ENCODE measurements around the gene HSPB9.

Gene HSPB9

DNA sequence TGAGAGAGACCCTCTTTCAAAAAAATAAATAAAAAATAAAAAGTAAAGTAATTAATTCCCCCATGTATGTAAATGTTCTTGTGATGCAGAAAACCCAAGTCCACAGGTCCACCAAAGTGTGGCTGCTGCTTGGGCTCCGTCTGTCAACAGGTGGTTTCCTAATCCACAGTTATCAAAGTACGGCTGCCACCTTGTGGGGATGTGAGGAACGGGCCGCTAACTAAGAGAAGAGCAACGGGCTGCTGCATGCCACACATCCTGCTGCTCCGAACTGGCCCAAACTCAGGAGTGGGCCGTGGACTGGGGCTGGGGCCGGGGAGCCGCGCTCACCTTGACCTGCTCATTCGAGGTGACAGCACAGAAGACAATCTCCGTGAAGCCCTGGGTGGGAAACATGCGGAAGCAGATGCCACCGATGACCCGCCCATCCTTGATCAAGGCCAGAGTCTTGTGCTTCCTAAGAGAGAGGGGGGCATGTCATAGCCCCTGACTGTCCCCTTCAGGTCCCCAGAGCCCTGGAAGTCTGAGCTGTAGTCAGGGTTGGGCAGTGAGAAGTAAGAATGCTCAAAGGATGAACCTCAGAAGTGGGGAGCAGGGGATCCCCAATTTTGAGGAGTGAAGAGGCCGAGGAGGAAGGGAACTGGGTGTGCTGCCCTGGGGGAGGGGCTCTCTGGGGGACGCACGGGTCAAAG, 5.8 kb upstream of the HSPB9 start:
- peaks cover 18% of the 10 kb centered on the region for H3K36me3 ChIP-seq (ENCODE audit: insufficient read depth, low read length)
- H3K4me1 ChIP-seq (ENCODE audit: control insufficient read depth, insufficient read depth, low read length) = peaks cover 15% of the 10 kb centered on the region
- H3K4me2 ChIP-seq (ENCODE audit: low read length) = no peak overlapping the region
- H3K4me3 ChIP-seq (ENCODE audit: low read length) = no peak overlapping the region
- no peaks in the 10 kb centered on the region for H3K27me3 ChIP-seq (ENCODE audit: control insufficient read depth, insufficient read depth, low read length)
- no peaks in the 10 kb centered on the region for H3K9me3 ChIP-seq (replicated peaks; ENCODE audit: low read length)
- H3K9ac ChIP-seq (ENCODE audit: low read depth, low read length) = no peak overlapping the region

- Histone ChIP-seq H3K4me2 (ENCODE audit: low read length) (no peak overlapping the region), H3K27me3 (ENCODE audit: control insufficient read depth, insufficient read depth, low read length) (no peaks in the 10 kb centered on the region), H3K36me3 (ENCODE audit: insufficient read depth, low read length) (peaks cover 18% of the 10 kb centered on the region), H3K9me3 (replicated peaks; ENCODE audit: low read length) (no peaks in the 10 kb centered on the region), H3K4me3 (ENCODE audit: low read length) (no peak overlapping the region), H3K4me1 (ENCODE audit: control insufficient read depth, insufficient read depth, low read length) (peaks cover 12% of the 10 kb centered on the region), H3K9ac (ENCODE audit: low read depth, low read length) (no peak overlapping the region)
These were observed 5.0 kb upstream of the HSPB9 start for GRCh38 chr17:42117397-42118125.

GRCh38 chr17:42118126-42118510, 4.5 kb upstream of the HSPB9 start:
- Histone ChIP-seq H3K9me3 (replicated peaks; ENCODE audit: low read length) (no peaks in the 10 kb centered on the region), H3K4me3 (ENCODE audit: low read length) (no peak overlapping the region), H3K9ac (ENCODE audit: low read depth, low read length) (no peak overlapping the region), H3K36me3 (ENCODE audit: insufficient read depth, low read length) (peaks cover 21% of the 10 kb centered on the region), H3K4me1 (ENCODE audit: control insufficient read depth, insufficient read depth, low read length) (peaks cover 8% of the 10 kb centered on the region), H3K4me2 (ENCODE audit: low read length) (no peak overlapping the region), H3K27me3 (ENCODE audit: control insufficient read depth, insufficient read depth, low read length) (no peaks in the 10 kb centered on the region)

GRCh38 chr17:42118545-42118944, 4.1 kb upstream of the HSPB9 start:
- Histone ChIP-seq H3K4me3 (ENCODE audit: low read length) (no peak overlapping the region), H3K27me3 (ENCODE audit: control insufficient read depth, insufficient read depth, low read length) (no peaks in the 10 kb centered on the region), H3K9me3 (replicated peaks; ENCODE audit: low read length) (no peaks in the 10 kb centered on the region), H3K36me3 (ENCODE audit: insufficient read depth, low read length) (peaks cover 17% of the 10 kb centered on the region), H3K4me2 (ENCODE audit: low read length) (no peak overlapping the region), H3K4me1 (ENCODE audit: control insufficient read depth, insufficient read depth, low read length) (peaks cover 6% of the 10 kb centered on the region), H3K9ac (ENCODE audit: low read depth, low read length) (no peak overlapping the region)

- H3K27me3 ChIP-seq (ENCODE audit: control insufficient read depth, insufficient read depth, low read length) = no peaks in the 10 kb centered on the region
- H3K9ac ChIP-seq (ENCODE audit: low read depth, low read length) = no peak overlapping the region
- H3K4me3 ChIP-seq (ENCODE audit: low read length) = no peak overlapping the region
- H3K36me3 ChIP-seq (ENCODE audit: insufficient read depth, low read length) = peaks cover 19% of the 10 kb centered on the region
- no peaks in the 10 kb centered on the region for H3K9me3 ChIP-seq (replicated peaks; ENCODE audit: low read length)
- peaks cover 6% of the 10 kb centered on the region for H3K4me1 ChIP-seq (ENCODE audit: control insufficient read depth, insufficient read depth, low read length)
- no peak overlapping the region for H3K4me2 ChIP-seq (ENCODE audit: low read length)
These were observed 3.3 kb upstream of the HSPB9 start for GRCh38 chr17:42119301-42119700.

DNA sequence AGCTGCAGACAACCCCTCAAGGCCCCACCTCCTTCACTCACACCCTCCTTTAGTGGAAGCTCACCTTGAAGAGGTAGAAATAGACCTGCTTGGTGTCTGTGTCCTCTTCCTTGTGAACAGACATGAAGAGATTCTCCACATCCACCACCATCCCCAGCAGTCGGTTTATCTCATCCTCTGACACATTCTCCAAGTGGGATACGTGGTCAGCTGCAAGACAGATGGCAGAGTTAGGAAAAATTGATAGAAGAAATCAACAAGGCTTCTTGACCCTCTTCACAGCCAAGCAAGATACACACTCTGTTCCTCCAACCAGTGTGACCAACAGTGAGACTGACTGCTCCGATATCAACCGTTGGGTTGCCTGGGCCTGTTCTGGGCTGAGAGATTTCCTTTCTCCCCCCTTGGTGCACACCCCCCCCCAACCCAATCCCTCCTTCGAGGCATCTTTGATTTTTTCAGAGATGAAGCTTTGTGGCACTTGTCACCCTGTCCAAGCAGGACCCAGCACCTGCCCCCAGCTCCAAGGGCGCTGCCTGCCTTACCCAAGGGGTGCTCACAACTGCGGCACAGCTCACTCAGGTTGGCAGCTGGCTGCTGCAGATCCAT, 2.3 kb upstream of the HSPB9 start:
- peaks cover 27% of the 10 kb centered on the region for H3K36me3 ChIP-seq (ENCODE audit: insufficient read depth, low read length)
- peak overlapping the region; percentile 80 for H3K4me2 ChIP-seq (ENCODE audit: low read length)
- peaks cover 6% of the 10 kb centered on the region for H3K4me1 ChIP-seq (ENCODE audit: control insufficient read depth, insufficient read depth, low read length)
- H3K27me3 ChIP-seq (ENCODE audit: control insufficient read depth, insufficient read depth, low read length) = no peaks in the 10 kb centered on the region
- H3K9ac ChIP-seq (ENCODE audit: low read depth, low read length) = no peak overlapping the region
- peak overlapping the region; percentile 66 for H3K4me3 ChIP-seq (ENCODE audit: low read length)
- no peaks in the 10 kb centered on the region for H3K9me3 ChIP-seq (replicated peaks; ENCODE audit: low read length)

DNA sequence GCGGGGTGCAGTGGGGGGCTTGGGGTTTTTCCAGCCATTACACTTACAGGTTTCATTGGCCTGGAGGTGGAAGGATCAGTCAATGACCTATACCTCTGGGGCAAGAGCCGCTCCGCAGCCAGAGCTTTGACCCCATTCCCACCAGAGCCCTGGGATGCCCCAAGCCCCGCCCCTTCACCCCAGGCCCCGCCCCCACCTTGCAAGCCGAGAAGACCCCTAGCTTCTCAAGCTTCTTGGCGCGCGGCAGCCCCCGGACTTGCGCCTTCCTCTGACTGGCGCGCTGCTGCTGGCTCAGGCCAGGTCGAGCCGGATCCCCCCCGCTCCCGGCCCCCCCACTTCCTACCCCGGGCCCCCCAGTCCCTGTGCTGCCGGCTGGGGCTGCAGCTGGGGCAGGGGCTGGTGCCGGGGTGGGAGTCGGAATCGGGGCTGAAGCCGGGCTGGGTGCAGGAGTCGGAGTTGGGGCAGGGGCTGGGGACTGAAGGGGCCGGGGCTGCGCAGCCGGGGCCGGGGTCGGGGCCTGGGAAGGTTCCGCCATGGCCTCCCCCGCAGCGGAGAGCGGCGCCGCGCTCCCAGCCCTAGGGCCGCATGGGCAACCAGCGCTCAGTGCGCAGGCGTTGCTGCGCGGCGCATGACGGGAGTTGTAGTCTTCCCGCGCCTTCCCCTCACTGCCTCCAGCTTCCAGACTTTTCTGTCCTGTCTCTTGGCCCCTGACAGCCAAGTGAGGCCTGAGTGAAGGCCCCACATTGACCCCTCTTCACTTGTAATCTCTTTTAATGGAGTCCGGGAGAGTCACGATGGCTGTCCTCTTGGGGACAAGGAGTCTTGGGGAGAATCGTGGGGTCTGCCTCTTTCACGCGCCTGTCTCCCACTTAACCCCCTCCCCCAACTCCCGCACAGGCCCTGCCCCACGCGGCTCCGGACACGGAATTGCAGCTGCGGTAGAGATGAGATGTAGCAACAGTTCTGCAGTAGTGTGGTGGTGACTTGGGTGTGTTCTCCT, 1.5 kb upstream of the HSPB9 start, which contains the start of gene KAT2A:
Gene KAT2A (minus strand): TSS at position 598 of the 1,000 bp plus-strand sequence. CDS start 63 bp downstream, at position 535.
- Histone ChIP-seq H3K9ac (ENCODE audit: low read depth, low read length) (no peak within 1 kb of the TSS), H3K4me3 (ENCODE audit: low read length) (peak within 1 kb of the TSS; percentile 66), H3K4me1 (ENCODE audit: control insufficient read depth, insufficient read depth, low read length) (peaks cover 6% of the 10 kb centered on the region), H3K27me3 (ENCODE audit: control insufficient read depth, insufficient read depth, low read length) (no peaks in the 10 kb centered on the region), H3K4me2 (ENCODE audit: low read length) (peak within 1 kb of the TSS; percentile 80), H3K36me3 (ENCODE audit: insufficient read depth, low read length) (peaks cover 33% of the 10 kb centered on the region), H3K9me3 (replicated peaks; ENCODE audit: low read length) (no peaks in the 10 kb centered on the region)

GRCh38 chr17:42124256-42124655, 1.7 kb downstream of the HSPB9 start:
- peaks cover 41% of the 10 kb centered on the region for H3K36me3 ChIP-seq (ENCODE audit: insufficient read depth, low read length)
- H3K4me1 ChIP-seq (ENCODE audit: control insufficient read depth, insufficient read depth, low read length) = peaks cover 6% of the 10 kb centered on the region
- H3K9ac ChIP-seq (ENCODE audit: low read depth, low read length) = no peak overlapping the region
- no peak overlapping the region for H3K4me2 ChIP-seq (ENCODE audit: low read length)
- H3K4me3 ChIP-seq (ENCODE audit: low read length) = no peak overlapping the region
- no peaks in the 10 kb centered on the region for H3K27me3 ChIP-seq (ENCODE audit: control insufficient read depth, insufficient read depth, low read length)
- H3K9me3 ChIP-seq (replicated peaks; ENCODE audit: low read length) = no peaks in the 10 kb centered on the region

DNA sequence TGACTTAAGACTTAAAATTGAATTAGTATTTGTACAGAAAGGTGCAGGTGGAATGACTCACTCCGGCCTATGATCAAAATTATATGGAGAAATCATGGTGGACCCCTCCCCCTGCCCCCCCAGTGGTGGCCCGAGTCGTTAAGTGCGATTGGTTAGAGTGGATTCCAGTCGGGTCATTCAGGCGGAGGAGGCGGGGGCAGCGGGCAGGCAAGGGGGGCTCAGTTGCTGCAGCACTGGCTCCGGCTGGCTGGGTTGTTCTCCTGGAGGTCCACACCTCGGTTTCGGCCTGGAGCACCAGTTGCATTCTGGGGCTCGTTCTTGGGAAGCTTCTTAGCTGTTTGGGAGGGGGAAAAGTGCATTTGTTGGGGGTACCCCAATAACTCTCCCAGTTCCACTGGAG, 3.0 kb downstream of the HSPB9 start:
- Histone ChIP-seq H3K27me3 (ENCODE audit: control insufficient read depth, insufficient read depth, low read length) (no peaks in the 10 kb centered on the region), H3K9ac (ENCODE audit: low read depth, low read length) (no peak overlapping the region), H3K4me1 (ENCODE audit: control insufficient read depth, insufficient read depth, low read length) (peaks cover 3% of the 10 kb centered on the region), H3K9me3 (replicated peaks; ENCODE audit: low read length) (no peaks in the 10 kb centered on the region), H3K4me3 (ENCODE audit: low read length) (no peak overlapping the region), H3K4me2 (ENCODE audit: low read length) (no peak overlapping the region), H3K36me3 (ENCODE audit: insufficient read depth, low read length) (peaks cover 50% of the 10 kb centered on the region)

DNA sequence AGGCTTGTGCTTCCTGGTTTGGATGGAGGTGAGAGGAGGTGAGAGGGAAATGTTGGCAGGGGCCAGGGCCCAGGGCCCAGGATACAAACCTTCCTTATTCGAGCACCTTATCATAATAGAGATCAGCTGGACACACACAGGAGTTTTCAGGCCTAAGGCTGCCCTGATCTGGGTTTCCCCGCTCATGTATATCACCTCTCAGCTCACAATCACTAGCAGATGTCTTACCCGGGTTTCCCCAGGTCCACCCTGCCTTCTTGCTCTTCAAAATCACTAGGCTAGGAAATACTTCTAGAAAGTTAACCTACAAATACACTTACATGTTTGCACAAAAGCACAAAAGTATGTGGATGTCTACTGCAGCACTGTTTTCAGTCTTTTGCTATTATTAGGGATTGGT, 4.2 kb downstream of the HSPB9 start:
- Histone ChIP-seq H3K4me2 (ENCODE audit: low read length) (no peak overlapping the region), H3K9me3 (replicated peaks; ENCODE audit: low read length) (no peaks in the 10 kb centered on the region), H3K4me3 (ENCODE audit: low read length) (no peak overlapping the region), H3K4me1 (ENCODE audit: control insufficient read depth, insufficient read depth, low read length) (peaks cover 7% of the 10 kb centered on the region), H3K27me3 (ENCODE audit: control insufficient read depth, insufficient read depth, low read length) (no peaks in the 10 kb centered on the region), H3K36me3 (ENCODE audit: insufficient read depth, low read length) (peaks cover 53% of the 10 kb centered on the region), H3K9ac (ENCODE audit: low read depth, low read length) (no peak overlapping the region)

GRCh38 chr17:42127414-42127813, 4.8 kb downstream of the HSPB9 start:
- Histone ChIP-seq H3K36me3 (ENCODE audit: insufficient read depth, low read length) (peaks cover 53% of the 10 kb centered on the region), H3K4me2 (ENCODE audit: low read length) (no peak overlapping the region), H3K27me3 (ENCODE audit: control insufficient read depth, insufficient read depth, low read length) (no peaks in the 10 kb centered on the region), H3K9ac (ENCODE audit: low read depth, low read length) (no peak overlapping the region), H3K9me3 (replicated peaks; ENCODE audit: low read length) (no peaks in the 10 kb centered on the region), H3K4me3 (ENCODE audit: low read length) (no peak overlapping the region), H3K4me1 (ENCODE audit: control insufficient read depth, insufficient read depth, low read length) (peaks cover 13% of the 10 kb centered on the region)

All from skeletal muscle satellite cell (primary cell).